B cell (primary cell): Measurements from ENCODE around the gene C21orf58. TPM values are rescaled to one million over a fixed set of nuclear protein-coding genes. Genes with fewer than 3 reads are reported as not detected.

Source experiments
- ATAC-seq: fragments of 200-7000 bp; cut with Tn5 transposase; one replicate; pipeline ENCODE4 v1.10.0; 2021; ENCODE audit warnings: low read depth, mild to moderate bottlenecking, moderate number of reproducible peaks, moderate library complexity
- CTCF ChIA-PET: fragments of 350-600 bp; sonication (Branson Sonifier 250); formaldehyde crosslinking; loops from one replicate; lab custom pipeline; 2021; ENCODE audit warnings: antibody characterized with exemption, inconsistent platforms; lab: Charles Lee
- POLR2A ChIA-PET: fragments of 350-600 bp; sonication (Branson Sonifier 250); formaldehyde crosslinking; loops from one replicate; lab custom pipeline; 2021; ENCODE audit warnings: antibody characterized with exemption; lab: Charles Lee
- DNase-seq: peaks from one replicate; pipeline ENCODE4 v3.0.0; 2013
- H2AFZ ChIP-seq: 2 replicates; pipeline ENCODE4 v1.6.1; 2012; ENCODE audit warnings: mild to moderate bottlenecking, low read depth, low read length; ENCODE audit not compliant: insufficient read depth, poor library complexity, severe bottlenecking
- H3K27ac ChIP-seq, 2 donors: 1 replicate in 1 of 2; 2 replicates in 1 of 2; pipeline ENCODE4 v1.5.1; 2012 to 2013; ENCODE audit warnings: low read length in 2 of 2, mild to moderate bottlenecking in 2 of 2, moderate library complexity in 1 of 2
- H3K27me3 ChIP-seq, 4 experiments: fragments of 200-600 bp in 1 of 4; sonication (generic) in 1 of 4; replicated peaks in 1 of 4; 1 replicate in 2 of 4; 2 replicates in 2 of 4; pipeline versions ENCODE4 v1.6.1 to v1.7.0; 2013 to 2016; ENCODE audit warnings: low read length in 3 of 4, mild to moderate bottlenecking in 2 of 4, mixed read lengths in 1 of 4, moderate library complexity in 1 of 4; ENCODE audit not compliant: insufficient read depth in 4 of 4, control insufficient read depth in 3 of 4; ENCODE audit errors: control extremely low read depth in 1 of 4
- H3K36me3 ChIP-seq, 2 experiments: replicated peaks in 1 of 2; 1 replicate in 1 of 2; 2 replicates in 1 of 2; pipeline versions ENCODE4 v1.6.1 to v1.7.1; 2013; ENCODE audit warnings: low read length in 1 of 2; ENCODE audit not compliant: insufficient read depth in 2 of 2, control insufficient read depth in 1 of 2; ENCODE audit errors: control extremely low read depth in 1 of 2, extremely low read depth in 1 of 2
- H3K4me1 ChIP-seq, 2 donors: fragments of 200-600 bp in 1 of 2; sonication (generic) in 1 of 2; 1 replicate in 1 of 2; 2 replicates in 1 of 2; pipeline versions ENCODE4 v1.5.1 to v1.6.1; 2013 to 2017; ENCODE audit warnings: low read length in 2 of 2; ENCODE audit not compliant: control insufficient read depth in 2 of 2, insufficient read depth in 2 of 2
- H3K4me2 ChIP-seq: replicated peaks from 2 replicates; pipeline ENCODE3; 2012; ENCODE audit warnings: mild to moderate bottlenecking, low read depth, low read length; ENCODE audit not compliant: poor library complexity, severe bottlenecking
- H3K4me3 ChIP-seq, 5 experiments: fragments of 200-600 bp in 1 of 5; sonication (generic) in 1 of 5; 1 replicate in 3 of 5; 2 replicates in 2 of 5; pipeline versions ENCODE4 v1.5.1 to v1.7.0; 2011 to 2016; ENCODE audit warnings: low read length in 4 of 5, mild to moderate bottlenecking in 4 of 5, low read depth in 2 of 5, control low read depth in 1 of 5, moderate library complexity in 1 of 5; ENCODE audit not compliant: insufficient read depth in 1 of 5; ENCODE audit errors: control extremely low read depth in 1 of 5, extremely low read depth in 1 of 5
- H3K79me2 ChIP-seq: fragments of 200-600 bp; sonication (generic); one replicate; pipeline ENCODE4 v1.6.0; 2016; ENCODE audit warnings: low read length; ENCODE audit not compliant: control insufficient read depth, insufficient read depth
- H3K9ac ChIP-seq: fragments of 200-600 bp; sonication (generic); 2 replicates; pipeline ENCODE4 v1.6.1; 2017; ENCODE audit warnings: mild to moderate bottlenecking, low read length, moderate library complexity
- H3K9me3 ChIP-seq, 3 donors: one replicate each; pipeline versions ENCODE4 v1.6.1 to v1.7.1; 2013; ENCODE audit warnings: low read length in 2 of 3; ENCODE audit not compliant: control insufficient read depth in 2 of 3, insufficient read depth in 1 of 3; ENCODE audit errors: control extremely low read depth in 1 of 3
- H4K20me1 ChIP-seq: 2 replicates; pipeline ENCODE4 v1.6.0; 2012; ENCODE audit warnings: mild to moderate bottlenecking, low read length; ENCODE audit not compliant: insufficient read depth, control insufficient read depth, poor library complexity, severe bottlenecking
- H3K27ac Mint-ChIP-seq: one replicate; pipeline ENCODE4 v1.8.0; 2021; ENCODE audit warnings: mixed read lengths
- H3K27me3 Mint-ChIP-seq: one replicate; pipeline ENCODE4 v1.8.0; 2021; ENCODE audit warnings: mixed read lengths
- H3K4me1 Mint-ChIP-seq: one replicate; pipeline ENCODE4 v1.8.0; 2021; ENCODE audit warnings: mixed read lengths
- H3K4me3 Mint-ChIP-seq: one replicate; pipeline ENCODE4 v1.8.0; 2021; ENCODE audit warnings: mixed read lengths
- H3K9me3 Mint-ChIP-seq: one replicate; pipeline ENCODE4 v1.8.0; 2022; ENCODE audit warnings: mixed read lengths; ENCODE audit not compliant: insufficient read depth
- EZH2 ChIP-seq: IDR thresholded peaks from 2 replicates; pipeline ENCODE4 v1.6.1; 2012; ENCODE audit warnings: borderline replicate concordance, low read depth, mild to moderate bottlenecking, moderate library complexity, low read length; ENCODE audit not compliant: insufficient read depth, poor library complexity, severe bottlenecking
- WGBS: methylation state at CpG from one replicate; pipeline ENCODE4 v1.1.5; 2013; ENCODE audit warnings: missing lambda C conversion rate; ENCODE audit not compliant: insufficient coverage; 5-methylcytosine and 5-hydroxymethylcytosine counted together
- intact Hi-C: fragments of 100-400 bp; cut with micrococcal nuclease; formaldehyde crosslinking; loops from one replicate; pipeline ENCODE4 v1.10.0; 2022
- polyA plus RNA-seq: library from polyadenylated mRNA; depleted of rRNA; stranded (reverse); fragments of >200 nt; gene quantifications from 2 replicates; pipeline ENCODE4 v1.2.3, GENCODE V29; 2012
- total RNA-seq, 2 donors: library from RNA; stranded (reverse); fragments of 120-200 nt in 1 of 2; gene quantifications; 1 replicate in 1 of 2; 2 replicates in 1 of 2; pipeline versions ENCODE4 v1.2.3 to v1.2.4, GENCODE V29; 2013 to 2022
- TF ChIP-seq, protein P1 (sequence below): fragments of 200-600 bp; IDR thresholded peaks from one replicate; pipeline ENCODE4 v1.8.0; 2022; ENCODE audit warnings: antibody characterized with exemption, mild to moderate bottlenecking

The C21orf58 gene
- total and polyA plus RNA-seq, 2 donors (not counting 1 experiment from before 2014, with no cell fraction given) = 6.3 to 9.5 TPM

DNA sequence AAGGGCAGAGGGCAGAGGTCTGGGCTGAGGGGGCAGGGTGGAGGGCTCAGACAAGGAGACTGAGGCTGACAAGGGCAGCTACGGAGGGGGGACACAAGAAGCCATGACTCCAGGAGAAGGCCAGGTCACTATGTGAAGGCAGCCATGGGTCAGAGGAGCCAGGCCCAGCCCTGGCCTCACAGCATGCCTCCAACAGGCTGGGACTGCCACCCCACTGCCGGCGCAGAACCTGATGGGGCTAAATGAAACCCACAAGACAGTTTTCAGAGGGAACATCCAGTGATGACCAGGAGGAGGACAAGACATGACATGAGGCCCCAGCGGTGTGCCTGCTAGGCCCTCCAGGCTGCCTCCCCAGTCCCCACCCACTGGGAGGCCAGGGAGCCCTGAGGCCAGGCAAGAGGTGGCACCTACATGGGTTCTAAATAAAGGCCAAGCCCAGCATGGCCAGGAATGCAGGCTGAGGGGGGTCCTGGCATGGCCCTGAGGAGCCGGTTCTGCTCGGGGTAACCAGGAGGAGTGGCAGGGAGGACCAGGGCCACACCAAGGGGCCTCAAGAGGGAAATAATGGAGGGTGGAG, 67.8 kb downstream of the C21orf58 start:
- peaks cover 25% of the 10 kb centered on the region for H3K4me1 Mint-ChIP-seq
- intact Hi-C loops = loop anchor here (2.0 kb wide), 1 partner anchor 27 kb away; the partner anchor contains the start of gene LSS
- TF ChIP-seq, protein P1, sequence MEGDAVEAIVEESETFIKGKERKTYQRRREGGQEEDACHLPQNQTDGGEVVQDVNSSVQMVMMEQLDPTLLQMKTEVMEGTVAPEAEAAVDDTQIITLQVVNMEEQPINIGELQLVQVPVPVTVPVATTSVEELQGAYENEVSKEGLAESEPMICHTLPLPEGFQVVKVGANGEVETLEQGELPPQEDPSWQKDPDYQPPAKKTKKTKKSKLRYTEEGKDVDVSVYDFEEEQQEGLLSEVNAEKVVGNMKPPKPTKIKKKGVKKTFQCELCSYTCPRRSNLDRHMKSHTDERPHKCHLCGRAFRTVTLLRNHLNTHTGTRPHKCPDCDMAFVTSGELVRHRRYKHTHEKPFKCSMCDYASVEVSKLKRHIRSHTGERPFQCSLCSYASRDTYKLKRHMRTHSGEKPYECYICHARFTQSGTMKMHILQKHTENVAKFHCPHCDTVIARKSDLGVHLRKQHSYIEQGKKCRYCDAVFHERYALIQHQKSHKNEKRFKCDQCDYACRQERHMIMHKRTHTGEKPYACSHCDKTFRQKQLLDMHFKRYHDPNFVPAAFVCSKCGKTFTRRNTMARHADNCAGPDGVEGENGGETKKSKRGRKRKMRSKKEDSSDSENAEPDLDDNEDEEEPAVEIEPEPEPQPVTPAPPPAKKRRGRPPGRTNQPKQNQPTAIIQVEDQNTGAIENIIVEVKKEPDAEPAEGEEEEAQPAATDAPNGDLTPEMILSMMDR = no peak
- Histone ChIP-seq H2AFZ (no peak overlapping the region), H3K4me1 (peaks cover 17 to 25% of the 10 kb centered on the region in 2 donors), H3K27ac (no peak overlapping the region), H3K27me3 (no peaks in the 10 kb centered on the region), H3K4me2 (no peak overlapping the region), H3K9me3 (no peaks in the 10 kb centered on the region), H3K36me3 (peaks cover 1 to 83% of the 10 kb centered on the region in 2 experiments), H3K4me3 (no peak overlapping the region), H3K9ac (no peak overlapping the region), H4K20me1 (no peaks in the 10 kb centered on the region), H3K79me2 (peaks cover 10% of the 10 kb centered on the region)
- H3K9me3 Mint-ChIP-seq = no peaks in the 10 kb centered on the region
- no peaks in the 10 kb centered on the region for H3K27me3 Mint-ChIP-seq
- ATAC-seq (no peak), DNase-seq (no peak)
- POLR2A ChIA-PET = no interaction called here
- no peak overlapping the region for H3K4me3 Mint-ChIP-seq
- 98% methylated on average over 6 of the region's 6 CpGs for WGBS
- CTCF ChIA-PET = no interaction called here
- H3K27ac Mint-ChIP-seq = peak overlapping the region; percentile 32

GRCh38 chr21:46255166-46255565, 68.5 kb downstream of the C21orf58 start:
- TF ChIP-seq EZH2 = no peak
- TF ChIP-seq, protein P1 = no peak
- Histone ChIP-seq H3K79me2 (peaks cover 12% of the 10 kb centered on the region), H3K27ac (peak overlapping the region in 1 of 2 donors; percentile 87), H4K20me1 (no peaks in the 10 kb centered on the region), H3K9ac (no peak overlapping the region), H3K36me3 (peaks cover 1 to 83% of the 10 kb centered on the region in 2 experiments), H3K4me3 (no peak overlapping the region), H3K9me3 (no peaks in the 10 kb centered on the region), H3K27me3 (no peaks in the 10 kb centered on the region), H2AFZ (no peak overlapping the region), H3K4me2 (no peak overlapping the region), H3K4me1 (peaks cover 17 to 25% of the 10 kb centered on the region in 2 donors)
- Mint-ChIP-seq H3K4me3 (no peak overlapping the region), H3K27me3 (no peaks in the 10 kb centered on the region), H3K9me3 (no peaks in the 10 kb centered on the region), H3K4me1 (peaks cover 30% of the 10 kb centered on the region), H3K27ac (peak overlapping the region; percentile 90)
- ChIA-PET CTCF (no interaction called here), POLR2A (no interaction called here)
- ATAC-seq (no peak), DNase-seq (no peak)
- intact Hi-C loops = loop anchor here (2.0 kb wide), 1 partner anchor 26 kb away; the partner anchor contains the start of gene LSS
- over 99% methylated on average over 11 of the region's 11 CpGs for WGBS
